ENCODE results near the gene ABCB10. TPM values are rescaled to one million over a fixed set of nuclear protein-coding genes. Genes with fewer than 3 reads are reported as not detected.
A peak's percentile ranks its signal among the peaks of the same experiment; 100 is the strongest.
"Not testable (repeated sequence)": the region's sequence is repeated elsewhere in the genome, so short reads cannot be mapped to it uniquely, and the experiment has no call there.

The ABCB10 gene
- total RNA-seq, 1 donor from 2014 or later, result 32.1 TPM

- Mint-ChIP-seq H3K4me1 (ENCODE audit: low read depth) (peaks cover 3% of the 10 kb centered on the region), H3K4me3 (ENCODE audit: unreplicated experiment) (no peak overlapping the region), H3K27ac (ENCODE audit: unreplicated experiment) (peak overlapping the region; percentile 62), H3K36me3 (ENCODE audit: low read depth) (peaks cover 22% of the 10 kb centered on the region), H3K27me3 (ENCODE audit: low read depth) (no peaks in the 10 kb centered on the region), H3K9me3 (ENCODE audit: low read depth) (no peaks in the 10 kb centered on the region)
- TF ChIP-seq CTCF (IDR thresholded peaks at IDR 0.05), result no peak
- no peak for DNase-seq (ENCODE audit: low spot score)
Observed at GRCh38 chr1:229482511-229482910, 76.0 kb downstream of the ABCB10 start.

- no peak overlapping the region for H3K27ac Mint-ChIP-seq (ENCODE audit: unreplicated experiment)
- TF ChIP-seq CTCF (IDR thresholded peaks at IDR 0.05), result no peak
- H3K27me3 Mint-ChIP-seq (ENCODE audit: low read depth), result no peaks in the 10 kb centered on the region
- H3K9me3 Mint-ChIP-seq (ENCODE audit: low read depth), result no peaks in the 10 kb centered on the region
- DNase-seq (ENCODE audit: low spot score), result no peak
- H3K4me1 Mint-ChIP-seq (ENCODE audit: low read depth), result peaks cover 3% of the 10 kb centered on the region
- H3K4me3 Mint-ChIP-seq (ENCODE audit: unreplicated experiment), result no peak overlapping the region
- H3K36me3 Mint-ChIP-seq (ENCODE audit: low read depth), result peaks cover 16% of the 10 kb centered on the region
Observed at GRCh38 chr1:229480495-229480894, 78.0 kb downstream of the ABCB10 start.

GRCh38 chr1:229479660-229480399 lies 78.7 kb downstream of the ABCB10 start:
- no peak for DNase-seq (ENCODE audit: low spot score)
- TF ChIP-seq CTCF (IDR thresholded peaks at IDR 0.05), result no peak
- H3K4me3 Mint-ChIP-seq (ENCODE audit: unreplicated experiment), result no peak overlapping the region
- peaks cover 3% of the 10 kb centered on the region for H3K4me1 Mint-ChIP-seq (ENCODE audit: low read depth)
- no peak overlapping the region for H3K27ac Mint-ChIP-seq (ENCODE audit: unreplicated experiment)
- no peaks in the 10 kb centered on the region for H3K9me3 Mint-ChIP-seq (ENCODE audit: low read depth)
- H3K27me3 Mint-ChIP-seq (ENCODE audit: low read depth), result no peaks in the 10 kb centered on the region
- peaks cover 17% of the 10 kb centered on the region for H3K36me3 Mint-ChIP-seq (ENCODE audit: low read depth)

- Mint-ChIP-seq H3K9me3 (ENCODE audit: low read depth) (no peaks in the 10 kb centered on the region), H3K27me3 (ENCODE audit: low read depth) (no peaks in the 10 kb centered on the region), H3K27ac (ENCODE audit: unreplicated experiment) (no peak overlapping the region), H3K36me3 (ENCODE audit: low read depth) (peaks cover 23% of the 10 kb centered on the region), H3K4me1 (ENCODE audit: low read depth) (peaks cover 3% of the 10 kb centered on the region), H3K4me3 (ENCODE audit: unreplicated experiment) (no peak overlapping the region)
- DNase-seq (ENCODE audit: low spot score), result no peak
- no peak for TF ChIP-seq CTCF (IDR thresholded peaks at IDR 0.05)
Observed at GRCh38 chr1:229478852-229479251, 79.7 kb downstream of the ABCB10 start.

GRCh38 chr1:229475859-229476258 lies 82.6 kb downstream of the ABCB10 start:
- not testable (repeated sequence) for H3K4me3 Mint-ChIP-seq (ENCODE audit: unreplicated experiment); H3K9me3 Mint-ChIP-seq (ENCODE audit: low read depth); H3K27ac Mint-ChIP-seq (ENCODE audit: unreplicated experiment); H3K27me3 Mint-ChIP-seq (ENCODE audit: low read depth); H3K4me1 Mint-ChIP-seq (ENCODE audit: low read depth); DNase-seq (ENCODE audit: low spot score)
- H3K36me3 Mint-ChIP-seq (ENCODE audit: low read depth), result peaks cover 19% of the 10 kb centered on the region

- H3K4me1 Mint-ChIP-seq (ENCODE audit: low read depth), result no peaks in the 10 kb centered on the region
- DNase-seq (ENCODE audit: low spot score), result no peak
- H3K9me3 Mint-ChIP-seq (ENCODE audit: low read depth), result no peaks in the 10 kb centered on the region
- H3K36me3 Mint-ChIP-seq (ENCODE audit: low read depth), result peaks cover 29% of the 10 kb centered on the region
- H3K27me3 Mint-ChIP-seq (ENCODE audit: low read depth), result no peaks in the 10 kb centered on the region
- TF ChIP-seq CTCF (IDR thresholded peaks at IDR 0.05), result no peak
- no peak overlapping the region for H3K27ac Mint-ChIP-seq (ENCODE audit: unreplicated experiment)
- no peak overlapping the region for H3K4me3 Mint-ChIP-seq (ENCODE audit: unreplicated experiment)
Observed at GRCh38 chr1:229474509-229474908, 84.0 kb downstream of the ABCB10 start.

Measured in chondrocyte (in vitro differentiated cells).